GM18909 (cell line): Measurements from ENCODE around the gene ASIP.
A peak's percentile ranks its signal among the peaks of the same experiment; 100 is the strongest.

Experiments used
- ATAC-seq: cut with Tn5 transposase; IDR thresholded peaks from one replicate; pipeline ENCODE4 v1.9.1; 2021; ENCODE audit warnings: mild to moderate bottlenecking; ENCODE audit not compliant: unreplicated experiment, poor library complexity

ASIP gene

DNA sequence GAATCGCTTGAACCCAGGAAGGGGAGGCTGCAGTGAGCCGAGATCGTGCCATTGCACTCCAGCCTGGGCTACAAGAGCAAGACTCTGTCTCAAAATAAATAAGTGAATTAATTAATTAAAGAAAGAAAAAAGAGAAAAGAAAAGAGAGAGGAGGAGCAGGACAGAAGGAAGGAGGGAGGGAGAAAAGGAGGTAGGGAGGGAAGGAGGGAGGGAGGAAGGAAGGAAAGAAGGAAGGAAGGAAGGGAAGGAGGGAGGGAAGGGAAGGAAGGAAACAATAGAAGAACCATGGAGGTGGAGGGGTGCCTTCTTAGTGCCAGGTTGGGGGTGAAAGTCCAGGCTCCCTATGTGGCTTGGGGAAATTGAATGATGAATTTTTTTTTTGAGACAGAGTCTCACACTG is 68.5 kb downstream of the ASIP start:
- no peak for ATAC-seq

- ATAC-seq = no peak
These were observed 69.4 kb downstream of the ASIP start for GRCh38 chr20:34310481-34311117.

- no peak for ATAC-seq
These were observed 70.1 kb downstream of the ASIP start for GRCh38 chr20:34311118-34312023.

DNA sequence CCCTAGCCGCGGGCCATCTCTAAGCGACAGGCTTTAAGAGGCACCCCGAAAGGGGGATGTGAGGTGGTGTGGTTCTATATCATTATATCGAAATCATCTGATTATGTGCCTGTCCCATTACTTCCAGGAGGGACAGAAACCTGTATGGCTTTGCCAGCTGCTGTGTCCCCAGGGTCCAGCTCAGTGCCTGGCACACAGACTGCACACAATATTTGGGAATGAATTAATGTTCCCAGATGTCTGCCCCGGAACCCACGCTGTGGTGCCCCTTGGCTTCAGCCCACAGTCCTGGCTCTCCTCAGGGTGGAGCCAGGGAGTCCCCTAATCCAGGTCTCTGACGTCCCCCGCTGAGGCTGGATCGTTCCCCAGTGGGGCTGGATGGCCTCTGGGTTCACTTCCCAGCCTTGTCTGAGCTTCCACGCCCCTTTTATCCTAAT is 70.8 kb downstream of the ASIP start:
- ATAC-seq = no peak

DNA sequence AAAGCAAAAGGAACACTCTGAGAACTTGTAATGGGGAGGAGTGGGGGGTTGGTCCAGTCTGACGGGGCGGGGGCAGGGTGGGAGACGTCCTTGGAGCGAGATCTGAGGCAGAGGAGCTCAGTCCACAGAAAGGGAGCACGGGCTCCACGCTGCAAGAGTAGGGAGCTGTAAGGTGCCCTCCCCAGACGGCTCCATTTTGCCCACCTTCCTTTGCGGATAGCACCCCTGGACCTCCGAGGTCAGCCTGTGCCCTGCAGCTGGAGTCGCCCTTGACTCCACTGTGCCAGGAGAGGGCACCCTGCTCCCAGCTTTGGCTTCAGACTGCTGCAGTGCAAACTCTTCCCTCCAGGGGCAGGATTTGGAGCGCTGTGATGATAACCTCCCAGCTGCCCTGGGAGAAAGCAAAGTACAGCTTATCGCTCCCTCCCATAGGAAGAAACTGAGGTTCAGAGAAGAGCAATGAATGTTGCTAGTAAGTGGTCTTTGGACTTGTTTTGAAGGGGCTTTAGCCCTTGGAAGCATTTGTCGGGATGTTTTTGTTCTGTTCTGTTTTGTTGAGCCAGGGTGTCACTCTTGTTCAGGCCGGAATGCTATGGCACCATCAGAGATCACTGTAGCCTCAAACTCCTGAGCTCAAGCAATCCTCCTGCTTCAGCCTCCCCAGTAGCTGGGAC is 71.5 kb downstream of the ASIP start:
- peak; percentile 80 for ATAC-seq

DNA sequence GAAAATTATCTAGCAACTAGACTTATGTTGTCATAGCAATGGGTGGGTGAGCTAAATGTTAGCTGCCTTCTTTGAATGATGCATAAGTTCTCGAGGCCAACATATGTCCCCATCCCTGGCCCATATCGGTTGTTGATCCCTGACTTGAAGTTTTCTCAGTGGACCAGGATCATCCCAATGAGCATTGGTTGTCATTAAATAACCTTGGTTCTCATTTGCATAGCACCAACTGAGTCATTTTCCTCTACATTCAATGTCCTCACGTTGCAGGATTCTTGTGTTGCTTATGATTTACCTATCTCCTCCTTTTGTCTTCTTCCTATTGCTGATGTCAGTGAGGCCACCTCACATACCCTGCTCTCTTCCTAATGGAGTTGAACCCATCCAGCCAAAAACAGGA is 74.0 kb downstream of the ASIP start:
- ATAC-seq = no peak

DNA sequence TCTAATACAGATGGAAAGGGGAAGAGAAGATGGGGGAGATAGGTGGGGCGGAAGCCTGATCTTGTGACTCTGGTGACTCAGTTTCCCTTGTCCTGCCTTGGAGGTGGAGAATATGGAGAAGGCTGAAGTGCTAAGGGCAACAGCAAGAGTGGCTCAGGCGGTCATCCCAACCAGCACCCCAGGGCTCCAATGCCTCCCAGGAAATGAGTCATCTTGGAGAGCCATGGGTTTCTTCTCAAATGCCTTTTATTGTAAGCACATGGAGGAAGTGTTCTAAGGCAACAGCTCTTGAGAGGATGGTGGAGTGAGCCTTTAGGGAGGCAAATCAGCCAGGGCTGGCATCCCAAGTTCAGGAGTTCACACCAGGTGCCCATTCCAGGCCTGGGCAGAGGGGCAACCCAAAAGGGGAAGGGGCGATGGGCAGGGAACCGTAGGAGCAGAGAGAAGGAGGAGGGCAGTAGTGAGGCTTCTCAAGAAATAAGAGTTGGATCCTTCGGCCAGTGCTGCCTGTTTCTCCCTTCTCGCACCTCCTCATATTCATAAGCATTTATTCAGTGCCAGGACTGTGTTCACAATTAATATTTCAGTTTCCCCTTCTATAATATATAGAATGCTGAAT is 75.1 kb downstream of the ASIP start:
- no peak for ATAC-seq
